Measurements from ENCODE around the gene MEGF9. TPM values are rescaled to one million over a fixed set of nuclear protein-coding genes. Genes with fewer than 3 reads are reported as not detected.
"Not testable (repeated sequence)": the region's sequence is repeated elsewhere in the genome, so short reads cannot be mapped to it uniquely, and the experiment has no call there.

Gene MEGF9
- polyA plus RNA-seq, 5 donors = 11.8 to 16.6 (median 13.8) TPM

DNA sequence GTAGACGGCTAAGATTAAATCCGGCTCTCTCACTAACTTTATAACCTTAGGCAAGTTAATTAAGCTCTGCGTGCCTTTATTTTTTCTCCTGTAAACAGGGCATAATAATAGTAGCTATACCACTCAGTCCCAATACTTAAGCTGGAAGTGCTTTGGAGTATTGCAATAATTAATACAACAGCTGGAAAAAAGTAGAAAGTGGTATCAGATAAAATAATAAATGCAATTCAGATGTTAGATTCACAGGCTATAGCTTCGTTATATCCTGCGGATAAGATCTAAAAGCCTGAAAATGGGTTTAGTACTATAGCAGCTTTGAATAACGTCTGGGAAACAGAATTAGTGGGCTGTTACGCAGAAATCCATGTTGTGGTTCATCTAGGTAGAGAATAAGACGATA lies 51.8 kb downstream of the MEGF9 start:
- DNase-seq = no peak

DNA sequence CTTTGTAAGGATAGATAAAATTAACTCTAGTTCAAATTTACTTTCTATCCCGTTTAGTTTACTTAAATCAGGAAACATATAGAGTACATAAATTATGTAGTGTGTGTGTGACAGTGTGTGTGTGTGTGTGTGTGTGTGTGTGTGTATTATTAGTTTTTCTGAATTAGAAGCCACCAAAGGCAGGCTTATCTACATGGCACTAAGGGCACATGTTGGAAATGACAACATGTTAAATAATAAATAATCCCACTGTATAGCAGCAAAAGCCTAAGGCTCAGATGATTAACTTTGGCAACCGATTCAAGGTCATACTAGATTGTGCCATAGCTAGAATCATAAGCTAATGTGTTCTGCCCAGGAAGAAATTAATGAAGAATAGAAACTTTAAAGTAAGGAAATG lies 54.6 kb downstream of the MEGF9 start:
- no peak for DNase-seq

DNA sequence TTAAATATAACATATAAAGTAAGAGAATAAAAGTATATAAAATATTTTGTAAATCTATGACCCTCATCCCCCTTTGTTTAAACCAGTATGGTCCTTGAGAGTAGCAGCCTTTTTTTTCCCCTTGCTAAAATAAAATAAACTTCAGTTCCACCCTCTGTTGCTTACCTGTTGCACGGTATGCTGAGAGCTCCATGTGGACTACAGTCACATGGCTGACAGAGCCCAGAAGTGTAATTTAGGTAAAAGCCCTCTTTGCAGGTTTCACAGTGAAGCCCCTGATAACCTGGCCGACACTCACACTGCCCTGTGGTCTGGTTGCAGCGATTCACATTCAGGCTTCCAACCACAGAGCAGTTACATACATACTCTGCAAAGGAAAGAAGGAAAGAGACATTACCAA lies 55.1 kb downstream of the MEGF9 start:
- DNase-seq = no peak

DNA sequence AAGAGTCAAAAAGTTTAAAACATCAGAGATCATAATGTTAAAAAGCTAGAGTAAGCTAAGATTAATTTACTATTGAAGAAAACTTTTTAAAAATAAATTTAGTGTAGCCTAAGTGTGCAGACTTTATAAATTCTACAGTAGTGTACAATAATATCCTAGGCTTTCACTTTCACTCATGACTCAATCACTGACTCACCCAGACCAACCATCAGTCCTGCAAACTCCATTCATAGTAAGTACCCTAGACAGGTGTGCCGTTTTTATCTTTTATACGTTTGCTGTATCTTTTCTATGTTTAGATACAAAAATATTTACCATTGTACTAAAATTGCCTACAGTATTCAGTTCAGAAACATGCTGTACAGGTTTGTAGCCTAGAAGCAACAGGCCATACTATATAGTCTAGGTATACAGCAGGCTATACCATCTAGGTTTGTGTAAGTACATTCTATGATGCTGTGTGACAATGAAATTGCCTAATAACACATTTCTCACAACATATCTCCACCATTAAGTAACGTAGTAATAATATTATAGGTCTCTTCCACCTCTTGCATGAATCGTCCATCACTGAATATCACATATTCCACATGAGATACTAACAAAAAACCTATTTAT lies 59.2 kb downstream of the MEGF9 start:
- DNase-seq = no peak

DNA sequence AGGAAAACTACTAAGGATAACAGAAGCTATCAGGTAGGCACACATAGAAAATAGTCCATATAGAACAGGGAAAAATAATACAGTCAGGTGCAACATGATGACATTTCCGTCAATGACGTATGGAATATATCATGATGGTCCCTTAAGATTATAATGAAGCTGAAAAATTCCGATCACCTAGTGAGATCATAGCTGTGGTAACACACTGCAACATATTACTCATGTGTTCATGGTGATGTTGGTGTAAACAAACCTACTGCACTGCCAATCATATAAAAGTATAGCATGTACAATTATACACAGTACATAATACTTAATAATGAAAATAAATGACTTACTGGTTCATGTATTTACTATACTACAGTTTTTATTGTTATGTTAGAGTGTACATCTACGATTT lies 60.0 kb downstream of the MEGF9 start:
- DNase-seq = no peak

DNA sequence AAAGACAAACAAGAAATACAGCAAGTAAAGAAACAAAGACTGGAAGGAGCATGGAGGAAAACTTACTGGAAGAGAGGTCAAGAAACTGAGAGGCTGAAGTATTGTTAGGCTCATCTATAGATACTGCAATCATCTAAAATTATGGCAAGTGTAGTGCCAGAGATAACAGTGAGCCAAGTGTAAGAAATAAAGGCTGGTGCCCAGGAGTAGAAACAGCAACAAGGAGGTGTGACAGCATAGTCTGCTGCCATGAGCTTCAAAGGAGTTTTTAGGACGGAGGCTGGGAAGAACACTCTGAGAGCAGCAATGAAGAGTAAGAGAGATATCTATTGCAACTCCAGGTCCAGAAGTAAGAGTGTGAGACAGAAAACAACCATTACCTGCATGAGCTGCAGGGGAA lies 60.5 kb downstream of the MEGF9 start:
- no peak for DNase-seq

DNA sequence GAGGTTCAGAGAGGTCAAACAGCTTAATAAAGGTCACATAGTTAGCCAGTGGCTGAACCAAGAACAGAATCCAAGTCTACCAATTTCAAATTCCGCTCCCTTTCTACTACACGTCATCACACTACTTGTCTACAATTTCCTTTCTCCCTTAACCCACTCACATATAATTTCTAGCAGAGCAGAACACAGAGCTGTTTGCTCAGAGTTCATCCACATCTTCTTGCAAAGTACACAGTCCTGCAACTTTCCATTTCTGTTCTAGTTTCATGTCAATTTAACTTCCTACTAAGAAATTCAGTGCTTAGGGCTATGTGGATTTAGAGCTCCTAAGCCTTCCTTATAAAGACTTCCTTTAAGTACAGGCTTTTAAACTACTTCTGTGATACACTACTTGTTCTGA lies 61.3 kb downstream of the MEGF9 start:
- no peak for DNase-seq

DNA sequence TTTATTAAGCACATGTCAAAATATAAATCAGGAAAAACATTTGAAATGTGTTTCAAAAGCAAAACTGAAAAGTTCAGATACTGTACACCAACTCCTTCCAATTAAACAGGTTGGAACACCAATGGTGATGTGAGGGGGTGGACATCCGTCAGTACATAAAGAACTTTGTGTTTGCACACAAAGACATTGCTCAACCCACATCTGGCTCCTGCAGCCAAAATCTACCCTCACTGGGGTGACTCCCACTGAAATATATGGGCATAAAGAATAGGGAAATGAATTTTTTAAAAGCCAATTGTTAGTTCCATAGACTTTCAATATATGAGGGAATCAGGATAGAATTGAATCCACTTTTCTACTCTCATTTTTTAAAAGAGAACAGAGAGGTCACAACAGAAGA lies 63.9 kb downstream of the MEGF9 start:
- DNase-seq = no peak

DNA sequence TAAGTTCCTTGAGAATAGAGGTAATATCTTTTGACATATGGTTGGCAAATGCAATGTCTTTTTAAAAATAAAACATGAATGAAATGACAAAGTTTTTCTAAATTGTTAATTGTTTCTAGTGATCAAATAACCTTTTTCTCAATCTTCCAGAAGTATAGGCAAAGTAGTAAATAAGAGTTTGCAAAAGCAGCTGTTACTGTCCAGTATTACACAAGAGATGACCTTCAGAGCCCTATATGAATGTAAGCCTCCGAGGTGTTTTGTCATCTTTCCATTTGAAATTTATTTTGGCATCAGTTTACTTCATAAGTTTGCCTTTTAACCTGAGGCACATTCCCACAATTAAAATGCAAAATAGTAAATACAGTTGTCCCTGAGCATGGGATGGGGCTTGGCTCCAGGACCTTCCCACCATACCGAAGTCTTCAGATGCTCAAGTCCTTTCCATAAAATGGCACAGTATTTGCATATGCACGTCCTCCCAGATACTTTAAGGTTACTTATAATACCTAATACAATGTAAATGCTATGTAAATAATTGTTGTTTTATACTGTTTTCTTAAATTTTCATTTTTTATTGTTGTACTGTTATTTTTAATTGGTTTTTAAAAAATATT lies 65.6 kb downstream of the MEGF9 start:
- no peak for DNase-seq

DNA sequence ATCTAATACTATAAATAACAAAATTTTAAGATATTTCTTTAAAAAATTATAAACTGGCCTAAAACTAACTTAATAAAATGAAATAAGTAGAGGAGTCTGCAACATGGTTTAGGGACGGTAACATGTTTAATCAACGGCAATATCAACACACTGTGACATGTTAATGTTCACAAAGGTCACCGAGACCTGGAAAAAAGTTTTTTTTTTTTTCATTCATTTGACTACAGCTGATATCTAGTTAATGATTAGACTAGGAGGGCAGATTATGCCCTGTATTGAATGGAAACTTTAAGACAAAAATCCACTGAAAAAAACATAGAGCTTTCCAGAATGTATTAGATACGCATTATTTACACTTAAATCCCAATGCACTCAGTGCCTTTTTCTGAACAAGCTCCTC lies 67.3 kb downstream of the MEGF9 start:
- DNase-seq = no peak

DNA sequence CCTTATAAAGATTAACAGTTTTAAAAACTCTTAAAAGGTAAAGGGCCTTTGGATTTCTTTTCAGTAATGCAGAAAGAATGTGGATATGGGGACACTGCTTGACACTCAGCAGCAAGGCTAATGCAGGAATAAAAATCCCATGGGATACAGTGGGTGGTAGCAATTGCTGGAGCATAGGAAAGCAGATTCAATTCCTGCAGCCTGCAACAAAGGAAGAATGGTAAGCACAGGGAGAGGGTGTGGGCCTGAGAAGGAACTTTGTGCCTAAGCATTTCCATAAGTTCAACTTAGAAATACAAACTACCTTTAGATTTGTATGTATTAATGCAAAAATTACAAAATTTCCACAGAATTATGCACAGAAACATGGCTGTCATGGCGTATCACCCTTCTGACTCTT lies 68.5 kb downstream of the MEGF9 start:
- DNase-seq = no peak

DNA sequence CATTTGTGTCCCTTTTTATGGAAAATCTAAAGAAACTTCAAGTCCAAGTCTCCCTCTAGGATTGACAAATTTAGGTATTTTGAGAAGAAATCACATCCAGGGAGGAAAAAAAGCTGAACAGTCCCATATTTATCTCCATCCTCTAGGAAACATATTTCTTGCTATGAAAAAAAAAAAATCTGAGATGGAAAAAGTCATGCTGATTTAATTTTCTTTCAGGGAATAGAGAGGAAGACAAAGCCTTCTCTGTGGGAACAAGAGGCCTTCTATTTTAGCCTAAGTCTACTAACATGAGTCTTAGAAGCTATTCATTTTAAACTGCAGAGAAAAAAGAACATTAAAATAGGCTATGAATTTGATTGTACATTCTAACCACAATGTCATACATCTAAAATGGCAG lies 71.2 kb downstream of the MEGF9 start:
- no peak for DNase-seq

DNA sequence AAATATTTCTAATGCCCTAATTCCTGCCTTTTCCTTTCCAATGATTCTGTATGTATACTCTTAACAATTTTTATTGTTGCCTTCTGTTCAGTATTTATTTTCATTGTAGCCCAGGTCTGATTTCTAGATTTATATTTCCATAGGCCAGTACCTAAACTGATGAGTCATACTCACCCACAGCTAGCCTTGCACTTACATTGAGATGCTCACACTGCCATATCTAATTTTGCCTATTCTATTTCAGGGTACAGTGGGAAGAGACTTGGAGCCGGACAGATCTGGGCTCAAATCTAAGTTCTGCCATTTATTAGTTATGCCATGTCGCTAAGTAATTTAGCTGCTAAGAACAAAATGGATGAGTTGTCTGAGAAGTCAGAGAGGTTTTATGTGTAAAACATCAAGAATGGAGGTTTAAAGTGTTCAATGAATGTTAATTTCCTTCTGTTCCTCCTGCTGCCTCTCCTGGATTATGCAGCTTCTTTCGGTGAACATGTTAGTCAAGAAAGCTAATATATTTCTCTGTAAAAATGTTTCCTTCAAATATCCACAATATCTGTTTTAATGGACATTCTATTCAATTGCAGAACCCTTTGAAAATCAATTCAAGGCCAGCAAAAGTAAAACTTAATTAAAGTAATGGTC lies 72.0 kb downstream of the MEGF9 start:
- no peak for DNase-seq

DNA sequence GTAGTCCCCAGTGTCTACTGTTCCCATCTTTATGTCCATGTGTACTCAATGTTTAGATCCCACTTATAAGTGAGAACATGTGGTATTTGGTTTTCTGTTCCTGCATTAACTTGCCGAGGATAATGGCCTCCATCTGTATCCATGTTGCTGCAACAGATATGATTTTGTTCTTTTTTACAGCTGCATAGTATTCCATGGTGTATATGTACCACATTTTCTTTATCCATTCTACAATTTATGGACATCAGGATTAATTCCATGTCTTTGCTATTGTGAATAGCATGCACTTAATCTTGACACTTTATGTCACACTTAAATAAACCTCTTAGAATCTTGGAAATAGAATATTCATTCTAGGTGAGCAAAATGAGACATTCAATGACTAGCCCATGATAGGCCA lies 73.4 kb downstream of the MEGF9 start:
- DNase-seq = not testable (repeated sequence)

DNA sequence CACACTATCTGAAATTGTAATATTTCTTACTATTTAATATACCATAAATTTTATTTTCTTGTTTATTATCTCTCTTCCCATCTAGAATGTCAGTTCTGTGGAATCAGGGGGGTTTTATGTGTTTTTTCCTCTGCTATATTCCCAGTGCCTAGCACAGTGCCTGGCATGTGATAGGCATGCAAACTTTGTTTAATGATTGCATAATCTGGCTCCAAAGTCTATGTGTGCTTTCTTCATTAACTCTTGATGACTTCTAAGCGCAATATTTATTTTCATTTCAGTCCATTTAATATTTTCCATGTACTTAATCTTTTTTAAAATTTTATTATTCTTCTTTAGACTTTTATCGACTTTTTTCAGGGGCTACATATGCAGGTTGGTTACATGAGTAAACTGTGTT lies 73.9 kb downstream of the MEGF9 start:
- DNase-seq = no peak

DNA sequence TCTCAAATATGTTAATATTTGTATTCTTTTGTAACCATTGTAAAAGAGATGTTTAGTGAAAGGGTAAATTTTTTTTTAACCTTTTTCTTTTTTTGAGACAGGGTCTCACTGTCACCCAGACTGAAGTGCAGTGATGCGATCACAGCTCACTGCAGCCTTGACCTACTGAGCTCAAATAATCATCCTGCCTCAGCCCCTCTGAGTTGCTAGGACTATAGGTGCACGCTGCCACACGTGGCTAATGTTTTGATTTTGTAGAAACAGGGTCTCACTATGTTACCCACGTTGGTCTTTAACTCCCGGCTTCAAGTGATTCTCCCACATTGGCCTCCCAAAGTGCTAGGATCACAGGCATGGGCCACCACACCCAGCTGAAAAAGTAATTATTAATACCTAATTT lies 76.4 kb downstream of the MEGF9 start:
- no peak for DNase-seq

DNA sequence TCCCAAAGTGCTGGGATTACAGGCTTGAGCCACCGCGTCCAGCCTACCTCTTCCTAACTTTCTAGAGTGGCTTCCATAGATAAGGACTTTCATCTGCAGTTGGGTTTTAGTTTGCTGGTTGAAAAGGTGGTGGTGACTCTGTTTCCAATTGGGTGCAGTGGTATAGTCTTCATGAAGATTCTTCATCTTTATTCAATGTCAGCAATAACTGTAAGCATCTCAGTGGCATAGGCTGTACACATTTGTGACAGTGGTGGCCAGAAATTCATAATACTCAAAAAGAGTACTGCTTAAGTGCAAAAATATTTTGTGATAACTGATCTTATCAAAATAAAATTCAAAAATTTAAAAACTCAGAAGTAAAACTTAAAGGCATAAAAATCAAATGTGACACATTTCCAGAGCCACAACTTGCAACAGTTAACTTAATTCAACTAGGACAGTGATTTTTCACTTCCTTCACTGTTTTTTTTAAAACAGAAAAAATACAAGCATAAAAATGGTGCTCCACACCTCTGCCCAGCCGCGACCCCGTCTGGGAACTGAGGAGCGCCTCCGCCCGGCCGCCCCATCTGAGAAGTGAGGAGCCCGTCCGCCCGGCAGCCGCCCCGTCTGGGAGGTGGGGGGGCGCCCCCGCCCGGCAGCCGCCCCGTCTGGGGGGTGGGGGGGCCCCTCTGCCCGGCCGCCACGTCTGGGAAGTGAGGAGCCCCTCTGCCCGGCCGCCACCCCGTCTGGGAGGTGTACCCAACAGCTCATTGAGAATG lies 77.9 kb downstream of the MEGF9 start:
- no peak for DNase-seq

DNA sequence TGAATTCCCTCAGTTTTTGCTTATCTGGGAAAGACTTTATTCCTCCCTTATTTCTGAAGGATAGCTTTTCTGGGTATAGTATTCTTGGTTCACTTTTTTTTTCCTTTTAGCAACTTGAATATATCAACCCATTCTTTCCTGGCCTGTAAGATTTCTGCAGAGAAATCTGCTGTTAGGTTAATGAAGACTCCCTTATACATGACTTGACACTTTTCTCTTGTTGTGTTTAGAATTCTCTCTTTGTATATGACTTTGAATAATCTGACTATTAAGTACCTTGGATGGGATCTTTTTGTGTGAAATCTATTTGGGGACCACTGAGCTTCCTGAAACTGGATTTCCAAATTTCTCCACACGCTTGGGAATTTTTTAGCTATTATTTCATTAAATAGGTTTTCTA lies 79.3 kb downstream of the MEGF9 start:
- no peak for DNase-seq

DNA sequence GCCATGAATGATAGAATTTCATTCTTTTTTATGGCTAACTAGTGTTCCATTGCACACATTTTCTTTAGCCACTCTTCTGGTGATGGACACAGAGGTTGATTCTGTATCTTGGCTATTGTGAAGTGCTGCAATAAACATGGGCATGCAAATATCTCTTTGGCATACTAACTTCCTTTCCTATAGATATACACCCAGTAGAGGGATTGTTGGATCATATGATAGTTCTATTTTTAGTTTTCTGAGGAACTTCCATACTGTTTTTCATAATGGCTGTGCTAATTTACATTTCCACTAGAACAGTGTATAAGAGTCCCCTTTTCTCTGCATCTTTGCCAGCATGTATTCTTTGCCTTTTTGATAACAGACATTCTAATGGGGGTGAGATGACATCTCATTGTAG lies 83.9 kb downstream of the MEGF9 start:
- DNase-seq = no peak

DNA sequence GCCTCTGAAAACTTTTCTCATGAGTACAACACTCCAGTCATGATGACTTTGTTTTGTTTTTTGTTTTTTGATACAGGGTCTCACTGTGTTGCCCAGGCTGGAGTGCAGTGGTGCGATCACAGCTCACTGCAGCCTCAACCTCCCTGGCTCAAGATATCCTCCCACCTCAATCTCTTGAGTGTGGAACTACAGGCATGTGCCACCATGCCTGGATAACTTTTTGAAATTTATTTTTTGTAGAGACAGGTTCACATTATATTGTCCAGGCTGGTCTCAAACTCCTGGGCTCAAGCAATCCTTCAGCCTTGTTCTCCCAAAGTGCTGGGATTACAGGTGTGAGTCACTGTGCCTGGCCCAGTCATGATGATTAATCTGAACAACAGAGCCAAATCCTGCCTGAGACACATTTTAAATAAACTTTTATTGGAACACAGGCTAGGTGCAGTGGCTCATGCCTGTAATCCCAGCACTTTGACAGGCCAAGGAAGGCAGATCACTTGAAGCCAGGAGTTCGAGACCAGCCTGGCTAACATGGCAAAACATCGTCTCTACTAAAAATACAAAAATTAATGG lies 85.3 kb downstream of the MEGF9 start:
- not testable (repeated sequence) for DNase-seq

DNA sequence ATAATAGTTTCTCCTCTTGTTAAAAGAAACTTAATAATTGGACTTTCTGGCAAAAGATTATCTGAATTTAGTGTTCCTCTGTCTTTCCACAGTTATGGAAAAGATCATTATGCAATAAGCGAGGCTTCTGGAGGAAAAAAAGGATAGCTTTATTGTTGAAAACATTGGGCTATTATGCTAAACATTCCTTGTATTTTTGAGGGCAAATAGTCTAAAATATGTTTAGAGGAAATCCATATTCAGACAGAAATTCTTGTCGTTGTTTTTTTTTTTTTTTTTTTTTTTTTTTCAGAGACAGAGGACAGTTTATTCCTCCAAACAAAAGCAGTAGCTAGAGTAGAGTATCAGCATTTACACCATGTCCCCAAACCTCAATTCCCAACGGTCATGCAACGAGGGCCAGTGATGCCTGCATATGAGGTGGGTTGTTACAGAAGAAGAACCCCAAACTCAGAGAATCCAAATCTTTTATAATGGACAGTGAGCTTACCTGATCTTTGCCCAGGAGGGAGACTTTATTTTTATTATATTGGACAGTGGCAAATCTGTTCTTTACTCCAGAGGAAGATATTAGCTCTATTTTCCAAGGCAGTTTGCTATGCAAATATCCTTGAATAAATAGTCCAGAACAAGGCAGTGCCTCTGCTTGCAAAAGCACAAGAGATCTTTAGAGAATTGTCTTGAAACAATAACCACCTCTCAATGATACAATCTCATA lies 85.9 kb downstream of the MEGF9 start:
- no peak for DNase-seq

DNA sequence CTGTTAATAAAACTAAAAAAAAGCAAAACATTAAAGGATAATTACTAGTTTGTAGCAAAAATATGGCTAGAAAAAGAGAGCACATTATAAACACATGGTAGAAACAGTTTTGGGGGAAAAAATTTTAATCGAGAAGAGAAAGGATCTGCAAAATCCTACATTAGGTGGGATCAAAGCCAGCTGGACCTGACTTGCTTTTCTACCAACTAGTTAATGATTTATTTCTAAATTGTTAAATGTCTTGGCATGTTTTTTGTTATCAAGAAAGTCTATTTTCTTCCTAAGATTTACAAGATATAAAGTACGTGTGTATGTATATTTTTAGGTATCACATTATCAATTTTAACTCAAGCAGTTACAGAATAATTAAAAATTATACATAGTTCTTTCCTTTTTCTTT lies 87.2 kb downstream of the MEGF9 start:
- DNase-seq = no peak
